ENCODE results near the gene PDLIM4. TPM values are rescaled to one million over a fixed set of nuclear protein-coding genes. Genes with fewer than 3 reads are reported as not detected.

The PDLIM4 gene
- total RNA-seq, 4 donors from 2014 or later, result 9.7 to 43.4 (median 19.7) TPM

DNA sequence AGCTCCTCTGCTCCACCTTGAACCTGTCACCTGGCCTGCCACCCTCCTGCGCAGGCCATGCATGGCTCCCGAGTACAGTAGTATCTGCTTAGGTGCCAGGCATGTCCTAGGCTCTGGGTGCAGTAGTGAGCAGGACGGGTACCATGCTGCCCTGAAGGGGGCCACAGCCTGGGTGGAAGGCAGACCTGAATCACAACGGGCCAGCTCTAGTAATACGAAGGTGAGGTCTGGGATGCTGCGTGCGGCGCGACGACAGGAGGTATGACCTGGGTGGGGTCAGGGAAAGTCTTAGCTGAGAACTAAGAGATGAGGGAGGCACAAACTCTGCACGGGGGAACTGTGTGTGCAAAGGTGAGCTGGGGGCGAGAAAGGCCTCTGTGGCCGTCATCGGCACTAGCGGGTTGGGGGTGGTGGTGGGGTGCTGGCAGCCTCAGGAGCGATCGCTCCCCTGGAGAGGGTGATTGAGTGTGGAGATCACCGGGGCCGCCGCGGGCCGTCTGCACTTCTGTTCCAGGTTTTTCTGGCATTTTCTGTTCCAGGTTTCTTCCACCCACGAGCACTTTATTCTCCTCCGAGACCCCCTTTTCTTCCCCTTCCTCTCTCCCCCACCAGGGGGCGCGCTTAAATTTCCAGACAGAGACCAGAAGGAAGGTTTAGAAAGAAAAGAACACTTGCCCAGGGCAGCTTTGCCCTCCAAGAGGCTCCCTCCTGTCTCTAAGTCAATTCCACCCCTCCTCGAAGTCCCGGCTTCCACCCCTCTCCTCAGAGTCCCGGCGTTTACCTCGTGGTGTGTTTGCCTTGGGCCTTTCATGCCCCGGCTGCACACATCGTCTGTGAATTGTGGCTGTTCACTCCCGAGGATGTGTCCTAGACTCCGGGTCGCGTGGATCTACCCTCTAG, 15.1 kb downstream of the PDLIM4 start:
- H3K4me1 ChIP-seq, result peaks cover 5 to 44% (median 20%) of the 10 kb centered on the region in 4 donors
- H3K36me3 ChIP-seq, result no peaks in the 10 kb centered on the region
- no peaks in the 10 kb centered on the region for H3K27me3 ChIP-seq
- H3K4me3 ChIP-seq, result peak overlapping the region in 1 of 4 donors; percentile 39
- DNase-seq, result peak; percentile 73
- TF ChIP-seq, protein P1, sequence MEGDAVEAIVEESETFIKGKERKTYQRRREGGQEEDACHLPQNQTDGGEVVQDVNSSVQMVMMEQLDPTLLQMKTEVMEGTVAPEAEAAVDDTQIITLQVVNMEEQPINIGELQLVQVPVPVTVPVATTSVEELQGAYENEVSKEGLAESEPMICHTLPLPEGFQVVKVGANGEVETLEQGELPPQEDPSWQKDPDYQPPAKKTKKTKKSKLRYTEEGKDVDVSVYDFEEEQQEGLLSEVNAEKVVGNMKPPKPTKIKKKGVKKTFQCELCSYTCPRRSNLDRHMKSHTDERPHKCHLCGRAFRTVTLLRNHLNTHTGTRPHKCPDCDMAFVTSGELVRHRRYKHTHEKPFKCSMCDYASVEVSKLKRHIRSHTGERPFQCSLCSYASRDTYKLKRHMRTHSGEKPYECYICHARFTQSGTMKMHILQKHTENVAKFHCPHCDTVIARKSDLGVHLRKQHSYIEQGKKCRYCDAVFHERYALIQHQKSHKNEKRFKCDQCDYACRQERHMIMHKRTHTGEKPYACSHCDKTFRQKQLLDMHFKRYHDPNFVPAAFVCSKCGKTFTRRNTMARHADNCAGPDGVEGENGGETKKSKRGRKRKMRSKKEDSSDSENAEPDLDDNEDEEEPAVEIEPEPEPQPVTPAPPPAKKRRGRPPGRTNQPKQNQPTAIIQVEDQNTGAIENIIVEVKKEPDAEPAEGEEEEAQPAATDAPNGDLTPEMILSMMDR (IDR thresholded peaks at IDR 0.05), result peak; percentile 88 to 94 (median 91)
- no peak for TF ChIP-seq POLR2A (IDR thresholded peaks at IDR 0.05)
- no peaks in the 10 kb centered on the region for H3K9me3 ChIP-seq
- intact Hi-C loops (cut with DNase I; ENCODE audit: low total_unique reads), result no loop called here
- 25 to 47% methylated on average over 5 to 37 of the region's 37 CpGs for WGBS, 2 donors (ENCODE audit: low coverage in 1 of 2)
- H3K27ac ChIP-seq, result peak overlapping the region; percentile 22 to 60 (median 52)
- in situ Hi-C loops (cut with MboI; ENCODE audit: low pct_ligation_motif_present in 1 of 4, low pct_unique_long_range_greater_than_20kb in 1 of 4, low sequenced_read_pairs in 3 of 4), result loop anchor here in 1 of 4 donors (25.0 kb wide), 1 partner anchor 265 kb away; the partner anchor contains the start of gene IL5

DNA sequence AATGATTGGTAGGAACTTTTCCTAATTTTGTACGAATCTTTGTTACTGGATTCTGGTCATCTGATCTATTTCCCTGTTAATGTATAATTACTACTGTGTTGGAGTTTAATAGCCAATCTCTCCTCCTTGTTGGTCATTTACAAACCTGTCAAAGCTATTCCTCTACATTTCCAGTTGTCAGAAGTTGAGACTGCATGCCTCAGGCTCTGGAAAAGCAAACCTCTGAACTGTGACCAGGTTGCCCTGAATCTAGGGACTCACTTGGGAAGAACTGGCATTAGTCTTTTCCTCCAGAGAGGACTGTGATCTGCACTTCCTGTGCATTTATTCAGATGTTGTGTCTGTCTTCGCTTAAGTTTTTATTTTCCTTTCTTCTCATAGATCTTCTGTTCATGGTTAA, 16.1 kb downstream of the PDLIM4 start:
- Histone ChIP-seq H3K36me3 (no peaks in the 10 kb centered on the region), H3K27me3 (no peaks in the 10 kb centered on the region), H3K4me1 (peaks cover 7 to 53% (median 28%) of the 10 kb centered on the region in 4 donors), H3K27ac (peak overlapping the region; percentile 24 to 60 (median 52)), H3K9me3 (no peaks in the 10 kb centered on the region), H3K4me3 (no peak overlapping the region)
- WGBS, 2 donors (ENCODE audit: low coverage in 1 of 2), result 66 to 100% methylated on average over 1 to 2 of the region's 2 CpGs
- intact Hi-C loops (cut with DNase I; ENCODE audit: low total_unique reads), result no loop called here
- no peak for DNase-seq
- in situ Hi-C loops (cut with MboI; ENCODE audit: low pct_ligation_motif_present in 1 of 4, low pct_unique_long_range_greater_than_20kb in 1 of 4, low sequenced_read_pairs in 3 of 4), result loop anchor here in 1 of 4 donors (25.0 kb wide), 1 partner anchor 264 kb away; the partner anchor contains the start of gene IL5
- TF ChIP-seq, protein P1 (IDR thresholded peaks at IDR 0.05), result no peak
- TF ChIP-seq POLR2AphosphoS5 (IDR thresholded peaks at IDR 0.05), result no peak
- TF ChIP-seq EP300 (IDR thresholded peaks at IDR 0.05; ENCODE audit: low read depth), result no peak
- no peak for TF ChIP-seq POLR2A (IDR thresholded peaks at IDR 0.05)

DNA sequence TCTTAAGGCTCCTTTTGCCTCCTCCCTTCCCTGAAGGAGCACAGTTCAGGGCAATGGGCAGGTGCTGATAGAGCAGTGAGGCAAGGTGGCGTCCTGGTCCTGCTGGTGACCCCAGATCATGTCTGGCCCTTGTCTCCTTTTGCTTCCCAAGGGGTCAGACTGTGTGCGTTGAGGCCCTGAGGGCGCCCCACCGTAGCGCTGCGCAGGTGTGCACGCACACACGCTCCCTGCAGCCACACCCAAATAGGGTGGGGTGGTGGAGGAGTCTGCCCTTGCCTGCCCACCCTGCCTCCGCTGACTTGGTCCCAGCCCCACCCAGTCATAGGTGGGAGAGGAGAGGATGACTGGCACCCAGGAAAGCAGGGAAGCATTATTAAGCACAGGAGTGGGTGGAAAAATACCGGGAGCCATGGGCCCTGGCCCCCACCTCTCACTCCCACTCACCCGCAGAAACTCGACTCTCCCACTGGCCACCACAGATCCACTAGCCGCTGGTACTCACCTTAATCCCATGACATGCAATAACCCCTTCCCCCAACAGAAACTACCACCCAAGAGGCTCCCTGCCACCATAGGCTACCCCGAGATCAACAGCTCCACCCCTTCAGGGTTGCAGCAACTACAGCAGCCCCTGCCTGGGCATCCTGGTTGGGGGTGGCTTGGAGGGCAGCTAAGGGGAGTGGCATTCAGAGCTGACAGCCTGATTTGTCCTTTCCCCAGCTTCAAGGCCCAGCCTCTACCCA, 16.7 kb downstream of the PDLIM4 start:
- WGBS, 2 donors (ENCODE audit: low coverage in 1 of 2), result 58% methylated on average over 14 of the region's 14 CpGs; no CpG with 5 or more reads in 1 of the 2 donors
- intact Hi-C loops (cut with DNase I; ENCODE audit: low total_unique reads), result no loop called here
- no peaks in the 10 kb centered on the region for H3K27me3 ChIP-seq
- in situ Hi-C loops (cut with MboI; ENCODE audit: low pct_ligation_motif_present in 1 of 4, low pct_unique_long_range_greater_than_20kb in 1 of 4, low sequenced_read_pairs in 3 of 4), result loop anchor here in 1 of 4 donors (25.0 kb wide), 1 partner anchor 263 kb away; the partner anchor contains the start of gene IL5
- TF ChIP-seq, protein P1 (IDR thresholded peaks at IDR 0.05), result no peak
- TF ChIP-seq POLR2AphosphoS5 (IDR thresholded peaks at IDR 0.05) (peak in 1 of 3 donors; percentile 25), POLR2A (IDR thresholded peaks at IDR 0.05) (no peak), EP300 (IDR thresholded peaks at IDR 0.05; ENCODE audit: low read depth) (no peak)
- DNase-seq, result peak; percentile 65
- H3K27ac ChIP-seq, result peak overlapping the region in 3 of 4 donors; percentile 24 to 60 (median 55)
- H3K36me3 ChIP-seq, result no peaks in the 10 kb centered on the region
- peaks cover 3 to 57% (median 29%) of the 10 kb centered on the region in 4 donors for H3K4me1 ChIP-seq
- no peak overlapping the region for H3K4me3 ChIP-seq
- H3K9me3 ChIP-seq, result no peaks in the 10 kb centered on the region
